GM21529 (cell line): ENCODE data around the gene NUDT16.

ENCODE experiments used
- ATAC-seq: cut with Tn5 transposase; IDR thresholded peaks from one replicate; pipeline ENCODE4 v1.9.1; 2021; ENCODE audit not compliant: unreplicated experiment

Gene NUDT16

GRCh38 chr3:131435000-131435399 lies 53.4 kb downstream of the NUDT16 start:
- no peak for ATAC-seq
